Stomach (tissue), 9 donors: ENCODE data around the gene UBALD1. TPM values are rescaled to one million over a fixed set of nuclear protein-coding genes. Genes with fewer than 3 reads are reported as not detected.

Experiments used
- DNase-seq, 2 donors: peaks; one replicate each; pipeline versions ENCODE4 v3.0.0 to v3.0.0-alpha.2; 2013 to 2019
- H3K27ac ChIP-seq, 5 donors: fragments of 200-600 bp in 4 of 5; sonication (generic) in 4 of 5; one replicate each; pipeline ENCODE4 v1.5.1; 2013 to 2019; ENCODE audit warnings: mild to moderate bottlenecking in 1 of 5, moderate library complexity in 1 of 5
- H3K27me3 ChIP-seq, 3 donors: fragments of 200-600 bp; sonication (generic); one replicate each; pipeline ENCODE4 v1.5.1; 2017 to 2019; ENCODE audit warnings: mixed run types in 1 of 3
- H3K36me3 ChIP-seq, 4 donors: fragments of 200-600 bp; sonication (generic); 1 replicate in 3 of 4; 2 replicates in 1 of 4; pipeline ENCODE4 v1.5.1; 2016 to 2019
- H3K4me1 ChIP-seq, 4 donors: fragments of 200-600 bp; sonication (generic); one replicate each; pipeline ENCODE4 v1.5.1; 2016 to 2019
- H3K4me3 ChIP-seq, 4 donors: fragments of 200-600 bp; sonication (generic) in 3 of 4; one replicate each; pipeline ENCODE4 v1.5.1; 2016 to 2019; ENCODE audit warnings: mild to moderate bottlenecking in 1 of 4
- H3K9me3 ChIP-seq, 4 donors: fragments of 200-600 bp; sonication (generic); one replicate each; pipeline ENCODE4 v1.5.1; 2016 to 2019
- EP300 ChIP-seq: sonication (generic); formaldehyde crosslinking; IDR thresholded peaks from one replicate; pipeline ENCODE4 v1.6.1; 2017; ENCODE audit warnings: antibody characterized with exemption
- POLR2A ChIP-seq, 4 donors: fragments of 450-650 bp; IDR thresholded peaks; one replicate each; pipeline ENCODE4 v1.6.1; 2016; ENCODE audit warnings: antibody characterized with exemption in 4 of 4, control low read depth in 2 of 4, mild to moderate bottlenecking in 1 of 4, moderate library complexity in 1 of 4
- POLR2AphosphoS5 ChIP-seq, 3 donors: sonication (generic); formaldehyde crosslinking; IDR thresholded peaks; one replicate each; pipeline ENCODE4 v1.6.1; 2016; ENCODE audit warnings: antibody characterized with exemption in 3 of 3
- WGBS, 5 donors: extraction: QIAGEN DNeasy Blood & Tissue Kit in 3 of 5; methylation state at CpG; one replicate each; pipeline versions ENCODE4 v1.1.5 to v1.1.7; 2013 to 2018; 5-methylcytosine and 5-hydroxymethylcytosine counted together
- intact Hi-C: fragments of 100-400 bp; cut with DNase I; formaldehyde crosslinking; loops from one replicate; pipeline ENCODE4 v1.15.1; 2023; ENCODE audit warnings: low total_unique reads
- polyA plus RNA-seq, 3 donors: library from polyadenylated mRNA; stranded (reverse); fragments of 200-250 nt; gene quantifications; one replicate each; pipeline ENCODE4 v1.2.3, GENCODE V29; 2013
- total RNA-seq, 5 donors: library from RNA; depleted of rRNA; stranded (reverse); fragments of >200 nt; gene quantifications; one replicate each; pipeline versions ENCODE4 v1.1.0 to v1.2.3, GENCODE V29; 2014 to 2016
- TF ChIP-seq, protein P1 (sequence below), 7 experiments: fragments of 450-650 bp in 4 of 7; fragments of 200-600 bp in 3 of 7; sonication (generic) in 3 of 7; IDR thresholded peaks; one replicate each; pipeline ENCODE4 v1.5.1; 2016 to 2019; ENCODE audit warnings: antibody characterized with exemption in 7 of 7, control low read depth in 2 of 7, mild to moderate bottlenecking in 1 of 7
- donor health status: healthy with polysubstance abuse.
- donor health status: Bipolar disorder and iron deficiency.
- donor health status: healthy.

The UBALD1 gene
- total and polyA plus RNA-seq, 8 donors, result 0.58 to 77.2 (median 24.1) TPM

DNA sequence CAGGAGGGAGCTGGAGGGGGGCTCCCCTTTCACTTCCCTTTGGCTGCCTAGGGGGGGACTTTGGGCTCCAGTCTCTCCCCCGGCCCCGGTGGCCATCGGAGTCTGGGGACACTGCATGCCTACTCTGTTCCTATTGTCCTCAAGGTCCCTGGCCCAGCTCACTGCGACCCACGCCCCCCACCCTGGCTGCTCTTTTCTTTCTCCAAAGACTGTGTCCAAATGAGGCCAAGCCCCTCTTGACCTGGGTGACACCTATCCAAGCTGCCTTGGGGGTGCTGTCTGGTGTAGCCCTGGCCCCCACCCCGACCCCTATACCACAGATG, 12.9 kb downstream of the UBALD1 start:
- 67 to 83% (median 77%) methylated on average over 6 of the region's 6 CpGs for WGBS, 5 donors
- intact Hi-C loops, result no loop called here
- H3K27ac ChIP-seq, result no peak overlapping the region
- no peak overlapping the region for H3K4me3 ChIP-seq
- peaks cover 0 to 26% (median 0%) of the 10 kb centered on the region in 3 donors for H3K27me3 ChIP-seq
- no peaks in the 10 kb centered on the region for H3K9me3 ChIP-seq
- H3K36me3 ChIP-seq, result peaks cover 0 to 2% (median under 1%) of the 10 kb centered on the region in 4 donors
- DNase-seq, result no peak
- peaks cover 0 to 33% (median 23%) of the 10 kb centered on the region in 4 donors for H3K4me1 ChIP-seq
- no peak for TF ChIP-seq POLR2A (IDR thresholded peaks at IDR 0.05)
- TF ChIP-seq EP300, result no peak
- TF ChIP-seq, protein P1, sequence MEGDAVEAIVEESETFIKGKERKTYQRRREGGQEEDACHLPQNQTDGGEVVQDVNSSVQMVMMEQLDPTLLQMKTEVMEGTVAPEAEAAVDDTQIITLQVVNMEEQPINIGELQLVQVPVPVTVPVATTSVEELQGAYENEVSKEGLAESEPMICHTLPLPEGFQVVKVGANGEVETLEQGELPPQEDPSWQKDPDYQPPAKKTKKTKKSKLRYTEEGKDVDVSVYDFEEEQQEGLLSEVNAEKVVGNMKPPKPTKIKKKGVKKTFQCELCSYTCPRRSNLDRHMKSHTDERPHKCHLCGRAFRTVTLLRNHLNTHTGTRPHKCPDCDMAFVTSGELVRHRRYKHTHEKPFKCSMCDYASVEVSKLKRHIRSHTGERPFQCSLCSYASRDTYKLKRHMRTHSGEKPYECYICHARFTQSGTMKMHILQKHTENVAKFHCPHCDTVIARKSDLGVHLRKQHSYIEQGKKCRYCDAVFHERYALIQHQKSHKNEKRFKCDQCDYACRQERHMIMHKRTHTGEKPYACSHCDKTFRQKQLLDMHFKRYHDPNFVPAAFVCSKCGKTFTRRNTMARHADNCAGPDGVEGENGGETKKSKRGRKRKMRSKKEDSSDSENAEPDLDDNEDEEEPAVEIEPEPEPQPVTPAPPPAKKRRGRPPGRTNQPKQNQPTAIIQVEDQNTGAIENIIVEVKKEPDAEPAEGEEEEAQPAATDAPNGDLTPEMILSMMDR (IDR thresholded peaks at IDR 0.05), result no peak
- no peak for TF ChIP-seq POLR2AphosphoS5 (IDR thresholded peaks at IDR 0.05)

DNA sequence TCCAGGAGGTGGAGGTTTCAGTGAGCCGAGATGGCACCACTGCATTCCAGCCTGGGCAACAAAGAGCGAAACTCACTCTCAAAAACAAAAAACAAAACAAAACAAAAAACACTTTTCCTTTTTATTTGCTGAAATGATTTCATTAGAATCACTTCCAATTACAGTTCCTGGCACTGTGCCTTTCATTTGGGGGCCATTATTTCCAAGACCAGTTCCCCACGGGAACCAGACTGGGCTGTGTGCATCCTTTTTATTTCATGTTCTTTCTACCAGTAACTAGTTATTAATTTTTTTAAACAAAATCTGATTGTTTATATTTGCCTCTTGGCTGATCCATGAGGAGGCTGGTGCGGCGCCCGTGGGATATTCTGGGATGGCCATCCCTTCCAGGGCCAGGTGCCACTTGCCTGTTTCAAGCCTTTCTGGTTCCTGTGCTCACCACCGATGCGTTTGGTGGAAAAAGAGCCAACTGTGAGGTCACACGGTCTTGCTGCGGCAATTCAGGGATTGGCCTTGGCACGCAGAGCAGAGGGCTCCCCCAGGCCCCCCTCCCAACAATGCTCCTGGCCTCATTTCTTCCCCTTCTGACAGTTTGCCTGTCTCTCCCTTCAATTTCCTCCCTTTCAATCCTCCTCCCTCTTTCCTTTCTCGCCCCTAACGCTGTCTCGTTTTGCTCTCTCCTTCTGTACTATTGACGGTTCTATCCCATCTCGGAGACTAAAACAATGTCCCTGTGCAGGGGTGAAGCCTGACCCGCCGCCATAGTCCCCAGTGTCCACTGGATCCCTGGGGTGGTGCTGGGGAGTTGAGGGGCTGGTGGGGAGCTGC, 13.4 kb downstream of the UBALD1 start:
- H3K9me3 ChIP-seq, result no peaks in the 10 kb centered on the region
- DNase-seq, result peak in 1 of 2 donors; percentile 79
- peaks cover 0 to 26% (median 0%) of the 10 kb centered on the region in 3 donors for H3K27me3 ChIP-seq
- intact Hi-C loops, result no loop called here
- 28 to 38% (median 29%) methylated on average over 18 of the region's 18 CpGs for WGBS, 5 donors
- H3K27ac ChIP-seq, result no peak overlapping the region
- no peak for TF ChIP-seq POLR2AphosphoS5 (IDR thresholded peaks at IDR 0.05)
- no peak overlapping the region for H3K4me3 ChIP-seq
- no peaks in the 10 kb centered on the region for H3K36me3 ChIP-seq
- H3K4me1 ChIP-seq, result peaks cover 0 to 35% (median 21%) of the 10 kb centered on the region in 4 donors

DNA sequence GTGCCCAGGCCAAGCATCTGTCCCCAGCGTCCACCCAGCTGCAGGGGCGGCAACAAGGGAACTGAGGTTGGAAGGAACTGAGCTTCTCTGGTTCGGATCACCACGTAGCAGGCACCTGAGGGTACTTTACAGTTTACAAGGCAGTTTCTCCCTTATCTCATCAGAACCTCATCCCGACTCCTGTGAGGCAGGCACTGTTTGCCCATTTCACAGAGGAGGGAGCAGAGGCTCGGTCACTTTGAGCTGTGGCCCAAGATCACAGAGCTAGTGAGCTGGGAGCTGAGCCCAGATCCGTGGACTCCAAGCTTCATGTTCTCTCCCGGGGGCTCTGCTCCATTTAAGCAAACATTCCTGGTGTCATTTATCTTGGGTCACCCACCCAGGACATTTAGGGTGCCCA, 15.1 kb downstream of the UBALD1 start:
- Histone ChIP-seq H3K4me3 (no peak overlapping the region), H3K27ac (no peak overlapping the region), H3K27me3 (peaks cover 0 to 26% (median 0%) of the 10 kb centered on the region in 3 donors), H3K36me3 (no peaks in the 10 kb centered on the region), H3K9me3 (no peaks in the 10 kb centered on the region), H3K4me1 (peaks cover 0 to 35% (median 21%) of the 10 kb centered on the region in 4 donors)
- intact Hi-C loops, result no loop called here
- DNase-seq, result no peak
- TF ChIP-seq, protein P1 (IDR thresholded peaks at IDR 0.05), result no peak
- TF ChIP-seq EP300 (no peak), POLR2A (IDR thresholded peaks at IDR 0.05) (no peak), POLR2AphosphoS5 (IDR thresholded peaks at IDR 0.05) (no peak)
- WGBS, 5 donors, result 78 to 89% (median 79%) methylated on average over 8 of the region's 8 CpGs

DNA sequence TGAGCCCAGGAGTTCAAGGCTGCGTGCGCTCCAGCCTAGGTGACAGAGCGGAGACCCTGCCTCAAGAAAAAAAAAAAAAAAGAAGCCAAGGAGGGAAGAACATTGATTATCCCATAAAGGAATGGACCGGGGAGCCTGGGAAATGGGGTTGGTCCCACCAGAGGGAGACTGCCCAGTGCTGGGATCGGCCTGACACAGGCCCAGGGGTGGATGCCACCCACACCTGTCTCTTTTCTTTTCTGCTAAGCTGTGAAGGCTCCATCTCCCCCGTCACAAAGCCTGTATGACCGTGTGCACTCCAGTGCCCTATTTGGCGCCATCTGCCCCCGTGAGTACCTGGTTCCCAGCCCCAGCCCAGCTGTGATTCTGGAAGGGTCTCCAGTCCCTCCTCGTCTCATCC, 15.7 kb downstream of the UBALD1 start:
- DNase-seq, result no peak
- H3K4me3 ChIP-seq, result no peak overlapping the region
- 87 to 92% (median 90%) methylated on average over 7 to 10 of the region's 10 CpGs for WGBS, 5 donors
- intact Hi-C loops, result no loop called here
- no peaks in the 10 kb centered on the region for H3K36me3 ChIP-seq
- H3K27me3 ChIP-seq, result peaks cover 0 to 26% (median 0%) of the 10 kb centered on the region in 3 donors
- H3K9me3 ChIP-seq, result no peaks in the 10 kb centered on the region
- H3K27ac ChIP-seq, result no peak overlapping the region
- H3K4me1 ChIP-seq, result peaks cover 0 to 33% (median 19%) of the 10 kb centered on the region in 4 donors
- TF ChIP-seq EP300, result no peak
- TF ChIP-seq, protein P1 (IDR thresholded peaks at IDR 0.05), result no peak
- no peak for TF ChIP-seq POLR2AphosphoS5 (IDR thresholded peaks at IDR 0.05)
- no peak for TF ChIP-seq POLR2A (IDR thresholded peaks at IDR 0.05)

DNA sequence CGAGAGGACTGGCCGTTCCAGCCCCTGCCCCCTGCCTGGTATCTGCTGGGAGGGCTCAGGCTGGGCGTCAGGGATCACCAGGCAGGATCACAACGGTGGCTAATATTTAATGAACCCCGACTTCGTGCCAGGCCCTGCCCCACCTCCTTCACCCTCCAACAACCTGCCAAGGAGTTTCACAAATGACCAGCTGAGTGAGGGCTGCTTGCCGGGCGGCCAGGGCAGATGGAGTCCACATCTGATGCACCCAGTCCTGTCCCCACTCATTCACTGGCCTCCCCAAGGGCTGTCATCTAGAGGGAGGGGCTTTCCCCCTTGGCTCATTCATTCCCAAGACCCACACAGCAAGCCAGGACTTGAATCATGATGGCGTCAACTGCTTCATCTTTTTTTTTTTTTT, 17.5 kb downstream of the UBALD1 start:
- intact Hi-C loops, result no loop called here
- peak in 1 of 2 donors; percentile 46 for DNase-seq
- peaks cover 0 to 22% (median 13%) of the 10 kb centered on the region in 4 donors for H3K4me1 ChIP-seq
- no peak overlapping the region for H3K4me3 ChIP-seq
- TF ChIP-seq EP300, result no peak
- TF ChIP-seq POLR2A (IDR thresholded peaks at IDR 0.05), result no peak
- TF ChIP-seq, protein P1 (IDR thresholded peaks at IDR 0.05), result no peak
- no peak for TF ChIP-seq POLR2AphosphoS5 (IDR thresholded peaks at IDR 0.05)
- no peak overlapping the region for H3K27ac ChIP-seq
- H3K9me3 ChIP-seq, result no peaks in the 10 kb centered on the region
- peaks cover 0 to 20% (median 0%) of the 10 kb centered on the region in 3 donors for H3K27me3 ChIP-seq
- H3K36me3 ChIP-seq, result no peaks in the 10 kb centered on the region
- 26 to 39% (median 33%) methylated on average over 9 of the region's 9 CpGs for WGBS, 5 donors
